GM10248 (cell line): ENCODE data around the gene PGLYRP3.

Experiments
- CTCF ChIA-PET: fragments of 300-600 bp; sonication (Branson Sonifier 250); formaldehyde crosslinking; extraction: SDS; loops from one replicate; lab custom pipeline; 2021; ENCODE audit warnings: antibody characterized with exemption; lab: Yijun Ruan, JAX
- POLR2A ChIA-PET: fragments of 350-650 bp; sonication (Branson Sonifier 250); formaldehyde crosslinking; extraction: SDS; loops from one replicate; lab custom pipeline; 2020; ENCODE audit warnings: antibody characterized with exemption; lab: Yijun Ruan, JAX
- DNase-seq: peaks from one replicate; pipeline ENCODE4 v3.0.0; 2012; ENCODE audit errors: extremely low spot score
- CTCF ChIP-seq: IDR thresholded peaks from 2 replicates; pipeline ENCODE4 v1.5.1; 2012; ENCODE audit warnings: mild to moderate bottlenecking, low read depth; ENCODE audit errors: extremely low read depth, missing control alignments, control extremely low read depth

The PGLYRP3 gene

GRCh38 chr1:153354515-153355193 lies 41.9 kb upstream of the PGLYRP3 start:
- CTCF ChIA-PET, result interaction anchor here (0.9 to 11.2 kb wide), 27 partner anchors 8 to 273 kb away, joined by 3 to 331 read pairs (median 5); partner anchors contain the start of genes S100A12, S100A13 and S100A8
- POLR2A ChIA-PET, result no interaction called here
- DNase-seq, result peak; percentile 27
- TF ChIP-seq CTCF, result no peak

- peak; percentile 59 for TF ChIP-seq CTCF
- CTCF ChIA-PET, result interaction anchor here (0.7 to 11.2 kb wide), 34 partner anchors 8 to 610 kb away, joined by 3 to 331 read pairs (median 4); partner anchors contain the start of genes CHTOP, S100A2 and SLC39A1
- POLR2A ChIA-PET, result no interaction called here
- peak; percentile 52 for DNase-seq
These were observed 40.6 kb upstream of the PGLYRP3 start for GRCh38 chr1:153353226-153353947.

GRCh38 chr1:153352523-153352922 lies 39.8 kb upstream of the PGLYRP3 start:
- peak; percentile 75 for DNase-seq
- POLR2A ChIA-PET, result no interaction called here
- CTCF ChIA-PET, result interaction anchor here (0.7 to 11.2 kb wide), 38 partner anchors 9 to 611 kb away, joined by 3 to 331 read pairs (median 4); partner anchors contain the start of genes S100A2 and SLC39A1
- TF ChIP-seq CTCF, result peak; percentile 93

GRCh38 chr1:153350321-153350957 lies 37.7 kb upstream of the PGLYRP3 start:
- no peak for DNase-seq
- TF ChIP-seq CTCF, result no peak
- ChIA-PET CTCF (interaction anchor here (1.7 to 11.2 kb wide), 3 partner anchors 8 to 145 kb away, joined by 5 to 331 read pairs (median 57); no protein-coding TSS in a partner anchor), POLR2A (no interaction called here)

GRCh38 chr1:153349363-153350320 lies 36.9 kb upstream of the PGLYRP3 start:
- ChIA-PET CTCF (interaction anchor here (0.9 to 11.2 kb wide), 4 partner anchors 12 to 145 kb away, joined by 3 to 331 read pairs (median 5); partner anchors contain the start of gene PGLYRP3), POLR2A (no interaction called here)
- no peak for TF ChIP-seq CTCF
- DNase-seq, result no peak
